H1 (cell line): ENCODE data around the gene SPATA25. TPM values are rescaled to one million over a fixed set of nuclear protein-coding genes. Genes with fewer than 3 reads are reported as not detected.

Source experiments
- CTCF ChIA-PET: fragments of 300-600 bp; sonication (Branson Sonifier 250); formaldehyde crosslinking; loops from one replicate; lab custom pipeline; 2021; ENCODE audit not compliant: partially characterized antibody; lab: Charles Lee
- POLR2A ChIA-PET: fragments of 300-600 bp; sonication (Branson Sonifier 250); formaldehyde crosslinking; loops from one replicate; lab custom pipeline; 2021; ENCODE audit warnings: inconsistent platforms; ENCODE audit not compliant: partially characterized antibody; lab: Charles Lee
- DNase-seq, 2 experiments: peaks; one replicate each; pipeline versions ENCODE4 v3.0.0 to v3.0.0-alpha.2; 2010 to 2022; ENCODE audit warnings: low spot score in 2 of 2, low read depth in 1 of 2, mixed read lengths in 1 of 2
- FAIRE-seq: peaks from 2 replicates; lab custom pipeline; 2011; peaks lifted over from hg19 to GRCh38; lab: Jason Lieb, UNC
- H2AFZ ChIP-seq: 2 replicates; pipeline ENCODE4 v1.8.1; 2012; ENCODE audit warnings: low read length, inconsistent platforms
- H2AK5ac ChIP-seq: 2 replicates; pipeline ENCODE4 v1.6.1; 2013; ENCODE audit warnings: low read depth, low read length
- H2BK120ac ChIP-seq: replicated peaks from 2 replicates; pipeline ENCODE3; 2013; ENCODE audit warnings: low read depth, low read length, inconsistent platforms
- H2BK12ac ChIP-seq: 2 replicates; pipeline ENCODE4 v1.6.1; 2013; ENCODE audit warnings: low read depth, low read length
- H2BK15ac ChIP-seq: 2 replicates; pipeline ENCODE4 v1.6.1; 2013; ENCODE audit warnings: low read length
- H2BK20ac ChIP-seq: 2 replicates; pipeline ENCODE4 v1.6.1; 2013; ENCODE audit warnings: low read length
- H2BK5ac ChIP-seq: 2 replicates; pipeline ENCODE4 v1.6.1; 2013; ENCODE audit warnings: low read depth, low read length
- H3K14ac ChIP-seq: 2 replicates; pipeline ENCODE4 v1.6.1; 2013; ENCODE audit warnings: inconsistent platforms; ENCODE audit not compliant: insufficient read length
- H3K18ac ChIP-seq: 2 replicates; pipeline ENCODE4 v1.6.1; 2013; ENCODE audit warnings: low read length; ENCODE audit errors: extremely low read depth
- H3K23ac ChIP-seq: 2 replicates; pipeline ENCODE4 v1.6.1; 2013; ENCODE audit warnings: inconsistent platforms; ENCODE audit not compliant: insufficient read length
- H3K23me2 ChIP-seq: 2 replicates; pipeline ENCODE4 v1.6.1; 2013; ENCODE audit warnings: low read depth, low read length
- H3K27ac ChIP-seq: 2 replicates; pipeline ENCODE4 v1.6.1; 2011; ENCODE audit warnings: low read depth, low read length, inconsistent platforms
- H3K27me3 ChIP-seq, 4 experiments: replicated peaks in 1 of 4; 1 replicate in 1 of 4; 2 replicates in 3 of 4; pipeline versions ENCODE4 v1.6.1 to v1.8.1; 2011 to 2013; ENCODE audit warnings: low read length in 3 of 4, mild to moderate bottlenecking in 3 of 4, inconsistent platforms in 2 of 4, mixed read lengths in 2 of 4, moderate library complexity in 1 of 4; ENCODE audit not compliant: control insufficient read depth in 3 of 4, insufficient read depth in 3 of 4; ENCODE audit errors: extremely low read depth in 1 of 4
- H3K36me3 ChIP-seq, 4 experiments: 2 replicates each; pipeline versions ENCODE4 v1.6.1 to v1.8.1; 2011 to 2013; ENCODE audit warnings: mild to moderate bottlenecking in 4 of 4, low read length in 3 of 4, moderate library complexity in 2 of 4, control low read depth in 1 of 4, inconsistent platforms in 1 of 4; ENCODE audit not compliant: insufficient read depth in 4 of 4, control insufficient read depth in 2 of 4
- H3K4ac ChIP-seq: replicated peaks from 2 replicates; pipeline ENCODE3; 2013; ENCODE audit warnings: low read length, low read depth, mixed read lengths, inconsistent platforms; ENCODE audit not compliant: insufficient read length
- H3K4me1 ChIP-seq, 4 experiments: replicated peaks in 1 of 4; 1 replicate in 1 of 4; 2 replicates in 3 of 4; pipeline versions ENCODE4 v1.6.1 to v1.8.1; 2011 to 2013; ENCODE audit warnings: low read length in 3 of 4, inconsistent platforms in 2 of 4, mixed read lengths in 1 of 4; ENCODE audit not compliant: insufficient read depth in 4 of 4, control insufficient read depth in 3 of 4
- H3K4me2 ChIP-seq, 2 experiments: 2 replicates each; pipeline versions ENCODE4 v1.6.1 to v1.8.1; 2011 to 2013; ENCODE audit warnings: low read depth in 2 of 2, low read length in 2 of 2, control low read depth in 1 of 2, inconsistent platforms in 1 of 2, mild to moderate bottlenecking in 1 of 2; ENCODE audit not compliant: insufficient read depth in 1 of 2
- H3K4me3 ChIP-seq, 4 experiments: fragments of 200-600, 300-600 bp in 1 of 4; sonication (generic), shearing (Covaris generic), sonication (Bioruptor Twin) in 1 of 4; 2 replicates each; pipeline versions ENCODE4 v1.5.1 to v1.8.1; 2011 to 2016; ENCODE audit warnings: low read length in 4 of 4, low read depth in 3 of 4, control low read depth in 2 of 4, inconsistent platforms in 2 of 4, mild to moderate bottlenecking in 2 of 4, mixed read lengths in 1 of 4, moderate library complexity in 1 of 4; ENCODE audit not compliant: insufficient read depth in 2 of 4; ENCODE audit errors: extremely low read depth in 1 of 4
- H3K56ac ChIP-seq: replicated peaks from 2 replicates; pipeline ENCODE3; 2013; ENCODE audit warnings: low read depth, mild to moderate bottlenecking, mixed read lengths, low read length, inconsistent platforms; ENCODE audit not compliant: insufficient read length
- H3K79me1 ChIP-seq: 2 replicates; pipeline ENCODE4 v1.6.1; 2013; ENCODE audit warnings: low read depth, low read length, control low read depth
- H3K79me2 ChIP-seq, 2 experiments: 2 replicates each; pipeline versions ENCODE4 v1.6.1 to v1.8.1; 2012 to 2013; ENCODE audit warnings: low read length in 2 of 2, mild to moderate bottlenecking in 2 of 2, inconsistent platforms in 1 of 2; ENCODE audit not compliant: insufficient read depth in 2 of 2, control insufficient read depth in 1 of 2
- H3K9ac ChIP-seq, 4 experiments: replicated peaks in 1 of 4; 1 replicate in 1 of 4; 2 replicates in 3 of 4; pipeline versions ENCODE4 v1.6.1 to v1.8.1; 2011 to 2013; ENCODE audit warnings: low read depth in 3 of 4, low read length in 3 of 4, control low read depth in 2 of 4, mild to moderate bottlenecking in 2 of 4, moderate library complexity in 2 of 4, inconsistent platforms in 1 of 4; ENCODE audit errors: extremely low read depth in 1 of 4
- H3K9me3 ChIP-seq, 2 experiments: 2 replicates each; pipeline versions ENCODE4 v1.6.1 to v1.8.1; 2012 to 2013; ENCODE audit warnings: mild to moderate bottlenecking in 2 of 2, moderate library complexity in 2 of 2, control low read depth in 1 of 2, inconsistent platforms in 1 of 2, low read depth in 1 of 2, low read length in 1 of 2, mixed read lengths in 1 of 2; ENCODE audit not compliant: insufficient read depth in 2 of 2
- H4K20me1 ChIP-seq, 2 experiments: replicated peaks in 1 of 2; 2 replicates each; pipeline versions ENCODE3 to v1.8.1; 2011 to 2013; ENCODE audit warnings: inconsistent platforms in 2 of 2, low read length in 2 of 2, mild to moderate bottlenecking in 1 of 2; ENCODE audit not compliant: insufficient read depth in 2 of 2, control insufficient read depth in 1 of 2
- H4K5ac ChIP-seq: 2 replicates; pipeline ENCODE4 v1.6.1; 2013; ENCODE audit warnings: low read length, low read depth, mixed read lengths, inconsistent platforms; ENCODE audit not compliant: insufficient read length
- H4K8ac ChIP-seq: 2 replicates; pipeline ENCODE4 v1.8.0; 2013; ENCODE audit warnings: mild to moderate bottlenecking, moderate library complexity, low read length, inconsistent platforms; ENCODE audit not compliant: insufficient read depth; ENCODE audit errors: extremely low read depth
- H4K91ac ChIP-seq: replicated peaks from 2 replicates; pipeline ENCODE3; 2013; ENCODE audit warnings: low read length, mixed read lengths, inconsistent platforms; ENCODE audit not compliant: insufficient read length
- CHD1 ChIP-seq: IDR thresholded peaks from 2 replicates; pipeline ENCODE4 v1.6.1; 2012; ENCODE audit warnings: low read depth, low read length, improper control_type of control experiment
- CREB1 ChIP-seq: IDR thresholded peaks from 2 replicates; pipeline ENCODE4 v1.6.1; 2012; ENCODE audit warnings: inconsistent platforms
- KDM1A ChIP-seq: fragments of 200-600, 300-600 bp; sonication (generic); IDR thresholded peaks from 2 replicates; pipeline ENCODE4 v1.7.1; 2016; ENCODE audit warnings: mild to moderate bottlenecking, low read length, borderline replicate concordance
- SP1 ChIP-seq: IDR thresholded peaks from 2 replicates; pipeline ENCODE4 v1.6.1; 2011; ENCODE audit warnings: low read depth, low read length
- TAF1 ChIP-seq: IDR thresholded peaks from 2 replicates; pipeline ENCODE4 v1.6.1; 2011; ENCODE audit warnings: mild to moderate bottlenecking, low read depth, low read length
- WGBS, 2 experiments: shearing (Covaris generic) in 1 of 2; methylation state at CpG; one replicate each; pipeline versions ENCODE4 v1.1.6 to v1.1.7; 2013 to 2015; ENCODE audit warnings: low lambda C conversion rate in 2 of 2, mixed read lengths in 2 of 2, inconsistent platforms in 1 of 2, low coverage in 1 of 2, missing lambda C conversion rate in 1 of 2; ENCODE audit not compliant: insufficient replicate concordance in 2 of 2, insufficient coverage in 1 of 2, insufficient read length in 1 of 2; ENCODE audit errors: extremely low coverage in 1 of 2, missing lambda C conversion rate in 1 of 2; 5-methylcytosine and 5-hydroxymethylcytosine counted together
- polyA plus RNA-seq, 7 experiments: library from polyadenylated mRNA; depleted of rRNA in 3 of 7; stranded (reverse) in 5 of 7; unstranded in 2 of 7; fragments of >200 nt in 5 of 7; fragments of 200-250 nt in 2 of 7; gene quantifications; 1 replicate in 5 of 7; 2 replicates in 1 of 7; 4 replicates in 1 of 7; pipeline versions ENCODE4 v1.2.1 to v1.2.3, GENCODE V29; 2011 to 2013; ENCODE audit warnings: missing spikeins in 2 of 7, mixed read lengths in 2 of 7
- total RNA-seq: library from RNA; stranded (reverse); fragmentation: NEBNext Ultra II Directional; extraction: Animal tissue kit (Norgen Biotek cat#: 25700); gene quantifications from 2 replicates; pipeline ENCODE4 v1.2.1, GENCODE V29; 2021

Gene SPATA25
- total and polyA plus RNA-seq, 2 of the 8 experiments (the other 6 are each of a cell fraction or from before 2014, with no cell fraction given) = 2.0 to 3.0 TPM

DNA sequence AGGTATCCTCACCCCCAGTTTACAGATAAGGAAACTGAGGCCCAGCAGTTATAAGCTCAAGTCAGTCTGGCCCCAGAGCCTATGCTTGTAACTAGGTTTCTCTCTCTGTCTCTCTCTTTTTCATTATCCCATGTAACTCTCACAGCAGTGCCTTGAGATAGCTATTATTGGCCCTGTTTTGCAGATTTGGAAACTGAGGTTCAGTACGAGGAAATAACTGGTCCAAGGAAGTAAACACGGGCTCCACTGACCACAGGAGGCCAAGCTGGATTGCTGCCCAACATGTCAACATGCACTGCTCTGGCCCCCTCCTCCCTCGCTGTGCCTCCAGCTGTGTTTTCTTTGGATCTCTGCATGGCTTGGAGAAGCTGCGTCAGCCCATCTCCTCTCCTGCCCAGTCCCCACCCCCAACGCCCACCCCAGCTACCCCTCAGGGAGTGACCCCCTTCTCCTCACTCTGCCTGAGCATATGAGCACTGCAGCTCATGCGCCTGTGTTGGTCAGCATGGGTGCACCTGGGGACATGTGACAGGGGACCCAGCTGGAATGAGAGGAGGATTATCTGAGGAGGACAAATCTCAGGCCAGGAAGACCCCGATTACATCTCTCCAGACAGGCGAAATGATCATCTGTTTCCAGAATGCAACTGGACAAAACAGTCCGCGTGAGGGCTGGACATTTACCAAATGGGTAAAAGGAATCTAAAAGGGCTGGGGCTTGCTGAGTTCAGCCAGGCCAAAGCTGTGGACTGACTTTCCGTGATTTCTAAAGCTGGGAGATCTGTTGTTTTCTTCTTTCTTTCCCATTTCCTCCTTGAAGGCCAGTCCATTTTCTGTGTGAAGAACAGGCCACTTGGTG, 32.3 kb upstream of the SPATA25 start:
- no peak for DNase-seq
- no peak for FAIRE-seq
- no peak overlapping the region for H3K23ac ChIP-seq
- no peak overlapping the region for H3K14ac ChIP-seq
- H3K9ac ChIP-seq = no peak overlapping the region
- H3K23me2 ChIP-seq = no peaks in the 10 kb centered on the region
- H4K20me1 ChIP-seq = no peaks in the 10 kb centered on the region
- H3K36me3 ChIP-seq = no peaks in the 10 kb centered on the region
- no peak overlapping the region for H4K8ac ChIP-seq
- H2AFZ ChIP-seq = no peak overlapping the region
- no peak overlapping the region for H2BK15ac ChIP-seq
- H2AK5ac ChIP-seq = no peak overlapping the region
- H3K56ac ChIP-seq = no peak overlapping the region
- H3K79me1 ChIP-seq = no peaks in the 10 kb centered on the region
- H3K18ac ChIP-seq = no peak overlapping the region
- 83% methylated on average over 10 of the region's 11 CpGs; no CpG with 5 or more reads in 1 of the 2 experiments for WGBS, 2 experiments
- no peak overlapping the region; the same call in 1 of the 2 replicates for H2BK12ac ChIP-seq
- no peak for TF ChIP-seq CREB1
- TF ChIP-seq SP1 = no peak
- no peak for TF ChIP-seq TAF1
- no peak for TF ChIP-seq KDM1A
- TF ChIP-seq CHD1 = no peak
- no peak overlapping the region for H2BK20ac ChIP-seq
- H3K4me2 ChIP-seq = no peak overlapping the region
- CTCF ChIA-PET = interaction anchor here (0.7 to 1.5 kb wide), 7 partner anchors 8 to 381 kb away, joined by 3 to 5 read pairs (median 4); no protein-coding TSS in a partner anchor
- no peak overlapping the region for H2BK5ac ChIP-seq
- H3K79me2 ChIP-seq = no peaks in the 10 kb centered on the region
- H4K5ac ChIP-seq = no peak overlapping the region
- no peaks in the 10 kb centered on the region for H3K9me3 ChIP-seq
- no peak overlapping the region for H4K91ac ChIP-seq
- POLR2A ChIA-PET = interaction anchor here (0.8 to 11.8 kb wide), 8 partner anchors 8 to 39 kb away, joined by 3 to 165 read pairs (median 4); partner anchors contain the start of genes CTSA, NEURL2, PCIF1 and PLTP
- H3K4ac ChIP-seq = no peak overlapping the region
- no peak overlapping the region for H3K4me3 ChIP-seq
- H3K4me1 ChIP-seq = peaks cover 0 to 3% (median 0%) of the 10 kb centered on the region in 4 experiments; a peak in 1 of 7 replicates
- no peaks in the 10 kb centered on the region for H3K27me3 ChIP-seq
- no peak overlapping the region for H2BK120ac ChIP-seq
- no peak overlapping the region for H3K27ac ChIP-seq
